Cerebellar nuclear complex (tissue), 1 donor: ENCODE results near the gene CEP120.

Experiments
- DNase-seq, 2 experiments: peaks; one replicate each; lab custom pipeline; 2025; lab: John Stamatoyannopoulos, UW

The CEP120 gene

DNA sequence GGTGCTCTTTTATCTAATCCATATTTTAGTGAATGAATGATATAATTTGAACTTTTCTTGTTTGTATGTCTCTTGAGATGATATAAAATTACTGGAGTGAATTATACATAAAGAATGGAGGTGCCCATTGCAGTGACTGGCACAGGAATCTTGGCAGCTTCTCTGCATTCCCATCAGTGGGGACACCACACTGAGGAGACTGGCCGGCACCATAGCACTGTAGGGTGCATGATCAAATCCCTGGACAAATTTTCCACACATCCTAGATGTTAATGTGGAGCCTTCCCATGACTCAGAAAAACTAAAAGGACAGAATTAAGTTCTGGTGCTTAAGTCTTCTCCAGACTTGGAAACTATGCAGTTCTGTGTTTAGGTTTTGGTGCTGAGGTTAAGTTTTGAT, 124.1 kb downstream of the CEP120 start:
- no peak for DNase-seq

DNA sequence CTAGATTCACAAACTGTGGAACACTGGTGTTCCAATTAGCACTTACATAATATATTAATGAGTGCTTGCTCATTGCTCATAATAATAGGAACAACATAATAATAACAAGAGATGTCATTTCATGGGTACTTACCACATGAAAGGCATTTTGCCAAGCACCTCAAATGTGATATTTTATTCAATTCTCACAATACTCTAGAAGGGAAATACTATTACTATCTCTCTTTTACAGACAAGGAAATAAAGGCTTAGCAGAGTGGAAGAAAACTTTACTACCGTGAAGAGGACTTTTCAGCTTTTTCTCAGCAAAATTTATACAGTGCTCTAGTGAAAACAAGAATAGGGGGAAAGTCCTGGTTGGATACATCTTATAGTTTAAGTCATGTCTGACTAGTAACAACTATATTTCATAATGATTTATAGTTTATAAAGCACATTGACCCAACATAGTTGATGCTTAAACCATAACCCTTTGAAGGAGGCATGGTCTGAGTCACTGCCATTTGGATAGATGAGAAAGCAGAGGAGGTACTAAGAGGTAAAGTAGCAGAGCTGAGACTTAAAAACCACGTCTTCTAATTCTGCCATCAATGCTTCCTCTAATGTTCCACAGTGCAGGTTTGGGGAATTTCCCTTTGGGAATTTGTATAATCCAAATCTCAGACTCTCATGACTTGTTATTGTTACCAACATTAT, 124.7 kb downstream of the CEP120 start:
- DNase-seq, result no peak

DNA sequence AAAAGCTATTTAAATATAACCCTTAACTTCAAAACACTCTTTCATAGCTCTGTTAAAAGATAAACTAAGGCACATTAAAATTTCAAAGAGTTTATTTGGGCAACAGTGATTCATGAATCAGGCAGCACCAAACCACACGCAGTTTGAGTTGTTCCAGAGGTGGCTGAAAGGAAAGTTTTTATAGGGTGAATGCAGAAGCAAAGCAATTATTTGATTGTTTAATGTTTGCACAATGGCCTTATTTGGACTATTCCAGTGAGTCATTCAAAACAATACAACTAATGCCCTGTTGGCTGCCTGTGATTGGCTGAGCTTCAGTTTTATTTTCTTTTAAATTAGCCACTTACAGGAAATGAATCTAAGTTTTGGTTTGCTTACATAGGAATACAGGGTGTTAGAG, 125.3 kb downstream of the CEP120 start:
- DNase-seq, result no peak

DNA sequence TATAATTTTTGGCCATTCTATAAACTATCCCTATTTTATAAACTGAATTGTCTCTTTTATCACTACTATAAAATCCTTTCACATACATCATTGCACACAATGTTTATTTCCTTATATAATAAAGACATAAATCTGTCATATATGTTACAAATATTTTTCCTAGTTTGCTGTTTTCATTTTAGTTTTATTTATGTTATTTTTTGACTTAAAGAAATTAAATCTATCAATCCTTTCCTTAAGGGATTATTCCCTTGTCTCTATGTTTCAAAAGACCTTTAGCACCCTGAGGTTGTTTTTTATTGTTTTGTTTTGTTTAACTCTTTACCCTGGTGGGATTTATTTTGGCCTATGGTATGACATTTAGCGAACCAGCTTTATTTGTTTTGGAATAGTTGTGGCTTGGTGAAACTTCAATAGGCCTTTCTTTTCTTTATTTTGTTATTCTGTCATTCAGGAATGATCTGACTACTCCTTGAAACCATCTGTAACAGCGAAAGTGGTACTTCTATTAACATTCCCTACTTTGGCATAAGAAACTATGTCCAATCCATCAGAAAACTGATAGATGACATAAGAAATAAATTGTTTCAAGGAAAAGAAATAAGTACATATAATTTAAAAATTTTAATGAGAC, 125.9 kb downstream of the CEP120 start:
- DNase-seq, result no peak
